RPMI7951 (cell line): ENCODE results near the gene DYSF. TPM values are rescaled to one million over a fixed set of nuclear protein-coding genes. Genes with fewer than 3 reads are reported as not detected.
"Not testable (repeated sequence)": the region's sequence is repeated elsewhere in the genome, so short reads cannot be mapped to it uniquely, and the experiment has no call there.

Experiments
- DNase-seq: peaks from one replicate; pipeline ENCODE4 v3.0.0-alpha.2; 2012; ENCODE audit warnings: low read depth
- total RNA-seq: library from RNA; depleted of rRNA; stranded (reverse); fragments of >200 nt; shearing (Covaris generic); gene quantifications from 2 replicates; pipeline ENCODE4 v1.2.3, GENCODE V29; 2014

DYSF gene
- total RNA-seq, 1 experiment from 2014 or later: 1.2 TPM

GRCh38 chr2:71646028-71646427 lies 192.7 kb downstream of the DYSF start:
- DNase-seq: peak; percentile 89

GRCh38 chr2:71647356-71647755 lies 194.0 kb downstream of the DYSF start:
- DNase-seq: no peak

- DNase-seq: no peak
These were observed 202.1 kb downstream of the DYSF start for GRCh38 chr2:71655498-71655897.

- DNase-seq: not testable (repeated sequence)
These were observed 204.9 kb downstream of the DYSF start for GRCh38 chr2:71658256-71658655.

GRCh38 chr2:71658771-71659170 lies 205.4 kb downstream of the DYSF start:
- no peak for DNase-seq

- no peak for DNase-seq
These were observed 206.6 kb downstream of the DYSF start for GRCh38 chr2:71659868-71660518.

- no peak for DNase-seq
These were observed 208.4 kb downstream of the DYSF start for GRCh38 chr2:71661782-71662181.

- DNase-seq: no peak
These were observed 209.5 kb downstream of the DYSF start for GRCh38 chr2:71662665-71663394.

GRCh38 chr2:71664161-71664560 lies 210.8 kb downstream of the DYSF start:
- no peak for DNase-seq

GRCh38 chr2:71665168-71666093 lies 212.1 kb downstream of the DYSF start:
- DNase-seq: peak; percentile 10

GRCh38 chr2:71666094-71666474 lies 212.7 kb downstream of the DYSF start:
- no peak for DNase-seq

- DNase-seq: no peak
These were observed 214.2 kb downstream of the DYSF start for GRCh38 chr2:71667256-71668182.

GRCh38 chr2:71668326-71669057 lies 215.1 kb downstream of the DYSF start:
- DNase-seq: no peak

- no peak for DNase-seq
These were observed 215.7 kb downstream of the DYSF start for GRCh38 chr2:71669058-71669456.

- no peak for DNase-seq
These were observed 216.5 kb downstream of the DYSF start for GRCh38 chr2:71669628-71670429.

- no peak for DNase-seq
These were observed 217.1 kb downstream of the DYSF start for GRCh38 chr2:71670430-71670795.

- no peak for DNase-seq
These were observed 218.0 kb downstream of the DYSF start for GRCh38 chr2:71671203-71671854.

- no peak for DNase-seq
These were observed 218.8 kb downstream of the DYSF start for GRCh38 chr2:71671895-71672825.
